ENCODE data around the gene STAU1. TPM values are rescaled to one million over a fixed set of nuclear protein-coding genes. Genes with fewer than 3 reads are reported as not detected.

STAU1 gene
- polyA plus RNA-seq, 1 of the 3 experiments (the other 2 are of a cell fraction): 48.2 TPM

GRCh38 chr20:49161428-49162152, 26.5 kb downstream of the STAU1 start (continued):
- TF ChIP-seq FOSL2 (IDR thresholded peaks at IDR 0.05; ENCODE audit: borderline replicate concordance, low read depth) (no peak), NFIC (IDR thresholded peaks at IDR 0.05; ENCODE audit: borderline replicate concordance) (no peak), CTCF (IDR thresholded peaks at IDR 0.05) (no peak), EP300 (IDR thresholded peaks at IDR 0.05; ENCODE audit: borderline replicate concordance in 1 of 2, low read depth in 1 of 2, low read length in 1 of 2) (no peak), REST (IDR thresholded peaks at IDR 0.05; ENCODE audit: low read depth, low read length) (no peak)

- Histone ChIP-seq H3K79me2 (ENCODE audit: insufficient read depth) (peaks cover 93% of the 10 kb centered on the region), H4K20me1 (ENCODE audit: insufficient read depth) (peaks cover 3% of the 10 kb centered on the region)
- POLR2A ChIA-PET: interaction anchor here (0.6 kb wide), 1 partner anchor 113 kb away, joined by 4 read pairs; no protein-coding TSS in a partner anchor
Observed at GRCh38 chr20:49160057-49160929, 27.8 kb downstream of the STAU1 start.

More at GRCh38 chr20:49160057-49160929, 27.8 kb downstream of the STAU1 start:
- CTCF ChIA-PET: interaction anchor here (1.1 to 4.2 kb wide), 2 partner anchors 27 to 57 kb away, joined by 3 to 14 read pairs; no protein-coding TSS in a partner anchor
- 90% methylated on average over 9 of the region's 9 CpGs for WGBS (ENCODE audit: low lambda C conversion rate)
- no peak for DNase-seq
- no peak overlapping the region for H3K4me3 ChIP-seq (ENCODE audit: low read depth in 2 of 2, low read length in 1 of 2)
- H3K9me3 ChIP-seq: no peaks in the 10 kb centered on the region
- H3K36me3 ChIP-seq (replicated peaks in 1 of 2; ENCODE audit: control insufficient read depth in 1 of 2, insufficient read depth in 2 of 2, low read length in 1 of 2): peaks cover 2 to 43% of the 10 kb centered on the region in 2 experiments
- H3K4me1 ChIP-seq (ENCODE audit: control insufficient read depth in 1 of 2, insufficient read depth in 2 of 2, low read depth in 1 of 2, low read length in 1 of 2): peaks cover 0 to 3% of the 10 kb centered on the region in 2 experiments; a peak in 1 of 4 replicates
- peaks cover 20% of the 10 kb centered on the region for H3F3A ChIP-seq (replicated peaks; ENCODE audit: insufficient read depth)
- no peaks in the 10 kb centered on the region for H3K27me3 ChIP-seq (ENCODE audit: insufficient read depth)
- TF ChIP-seq EP300 (IDR thresholded peaks at IDR 0.05; ENCODE audit: borderline replicate concordance in 1 of 2, low read depth in 1 of 2, low read length in 1 of 2) (no peak), GATA2 (CRISPR knock-in tag; IDR thresholded peaks at IDR 0.05) (peak; percentile 59; the same call in 1 of the 2 replicates)
- no peaks in the 10 kb centered on the region for H3K9me2 ChIP-seq
- no peak overlapping the region for H3K27ac ChIP-seq (ENCODE audit: low read depth in 2 of 2, low read length in 1 of 2)
- H3K9ac ChIP-seq: no peak overlapping the region
- no peak overlapping the region for H2AFZ ChIP-seq (ENCODE audit: low read depth)
- H3K4me2 ChIP-seq: no peak overlapping the region
